Activated CD4-positive, CD25-positive, alpha-beta regulatory T cell (primary cell): ENCODE results near the gene TM7SF2.

Experiments used
- DNase-seq, 4 experiments: peaks; one replicate each; lab custom pipeline; 2025; lab: John Stamatoyannopoulos, UW

Gene TM7SF2

GRCh38 chr11:65157336-65157735 lies 45.7 kb downstream of the TM7SF2 start:
- DNase-seq: no peak

- no peak for DNase-seq
Measured at GRCh38 chr11:65159012-65159411, 47.3 kb downstream of the TM7SF2 start.

GRCh38 chr11:65160643-65161042 lies 49.0 kb downstream of the TM7SF2 start:
- no peak for DNase-seq

GRCh38 chr11:65163684-65164083 lies 52.0 kb downstream of the TM7SF2 start:
- DNase-seq: no peak
